CD4-positive, alpha-beta T cell treated with Interleukin-15 for 4 hours (primary cell): Measurements from ENCODE around the gene GPI.
"Not testable (repeated sequence)": the region's sequence is repeated elsewhere in the genome, so short reads cannot be mapped to it uniquely, and the experiment has no call there.

Experiments used
- DNase-seq: peaks from one replicate; pipeline ENCODE4 v3.0.0-alpha.2; 2020; ENCODE audit warnings: low spot score

The GPI gene

DNA sequence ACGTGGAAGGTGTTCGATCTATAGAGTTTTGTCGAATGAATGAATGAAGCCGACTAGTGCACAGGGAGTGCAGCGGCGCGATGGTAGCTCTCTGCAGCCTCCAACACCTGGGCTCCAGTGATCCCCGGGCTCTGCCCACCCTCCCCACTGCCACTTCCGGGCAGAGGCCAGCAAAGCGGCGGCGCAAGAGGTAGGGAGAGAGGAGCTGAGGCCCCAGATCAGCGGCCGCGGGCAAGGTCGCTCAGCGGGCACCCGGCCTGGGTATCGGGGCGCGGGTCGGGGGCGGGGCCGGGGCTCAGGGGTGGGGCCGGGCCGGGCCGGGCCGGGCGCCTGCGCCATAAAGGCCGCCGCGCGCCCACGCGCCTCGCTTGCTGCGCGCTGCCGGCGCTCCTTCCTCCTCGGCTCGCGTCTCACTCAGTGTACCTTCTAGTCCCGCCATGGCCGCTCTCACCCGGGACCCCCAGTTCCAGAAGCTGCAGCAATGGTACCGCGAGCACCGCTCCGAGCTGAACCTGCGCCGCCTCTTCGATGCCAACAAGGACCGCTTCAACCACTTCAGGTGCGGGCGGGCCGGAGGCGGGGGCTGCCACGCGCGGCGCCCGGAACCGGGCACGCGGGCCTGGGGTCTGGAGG, at the start of gene GPI:
GPI (plus strand) TSS at position 367 of the 633 bp plus-strand sequence; CDS start at position 438, 71 bp downstream.
- DNase-seq, result peak; percentile 56

DNA sequence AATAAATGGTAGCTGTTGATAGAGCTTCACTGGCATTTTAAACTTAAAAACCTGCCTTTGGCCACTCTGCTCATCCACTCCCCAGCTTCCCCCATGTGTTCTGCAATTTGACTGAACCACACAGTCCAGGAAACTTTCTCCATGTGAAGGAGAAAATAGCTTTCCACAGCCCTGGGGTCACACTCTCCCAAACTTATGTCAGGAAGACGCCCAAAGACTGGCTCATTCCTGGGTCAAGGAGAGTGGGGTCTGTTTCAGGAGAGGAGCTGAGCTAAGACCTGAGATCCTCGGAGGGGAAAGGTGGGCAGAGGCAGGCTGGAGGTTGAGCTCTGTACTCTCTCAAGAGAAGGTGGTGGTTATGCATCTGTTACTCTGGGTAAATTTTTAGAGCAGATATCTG, 48.7 kb upstream of the GPI start:
- no peak for DNase-seq

DNA sequence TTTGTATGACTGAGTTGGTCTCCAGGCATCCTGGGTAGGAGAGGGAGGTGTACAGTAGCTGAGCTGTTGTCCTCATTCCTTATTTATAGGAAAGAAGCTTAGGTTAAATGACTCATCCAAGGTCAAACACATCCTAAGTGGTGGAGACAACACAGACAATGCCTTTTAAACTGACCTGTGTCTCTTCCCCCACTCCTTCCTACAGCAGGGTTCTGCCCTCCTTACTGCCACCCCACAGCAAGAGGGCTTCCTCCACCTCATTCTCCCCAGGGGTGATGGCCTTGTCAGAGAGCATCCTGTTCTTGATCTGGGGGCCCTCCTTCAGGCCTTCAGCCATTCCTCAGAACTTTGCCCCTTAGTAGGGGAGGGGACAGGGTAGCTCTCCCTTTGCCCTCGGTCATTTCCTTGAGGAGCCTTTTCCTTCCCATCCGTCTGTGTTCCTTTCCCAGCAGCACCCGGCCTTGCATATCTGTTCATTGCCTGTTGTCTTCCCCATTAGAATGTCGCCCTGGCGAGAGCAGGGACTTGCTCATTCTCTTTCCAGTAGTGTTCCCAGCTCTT, 48.2 kb upstream of the GPI start:
- DNase-seq, result no peak

DNA sequence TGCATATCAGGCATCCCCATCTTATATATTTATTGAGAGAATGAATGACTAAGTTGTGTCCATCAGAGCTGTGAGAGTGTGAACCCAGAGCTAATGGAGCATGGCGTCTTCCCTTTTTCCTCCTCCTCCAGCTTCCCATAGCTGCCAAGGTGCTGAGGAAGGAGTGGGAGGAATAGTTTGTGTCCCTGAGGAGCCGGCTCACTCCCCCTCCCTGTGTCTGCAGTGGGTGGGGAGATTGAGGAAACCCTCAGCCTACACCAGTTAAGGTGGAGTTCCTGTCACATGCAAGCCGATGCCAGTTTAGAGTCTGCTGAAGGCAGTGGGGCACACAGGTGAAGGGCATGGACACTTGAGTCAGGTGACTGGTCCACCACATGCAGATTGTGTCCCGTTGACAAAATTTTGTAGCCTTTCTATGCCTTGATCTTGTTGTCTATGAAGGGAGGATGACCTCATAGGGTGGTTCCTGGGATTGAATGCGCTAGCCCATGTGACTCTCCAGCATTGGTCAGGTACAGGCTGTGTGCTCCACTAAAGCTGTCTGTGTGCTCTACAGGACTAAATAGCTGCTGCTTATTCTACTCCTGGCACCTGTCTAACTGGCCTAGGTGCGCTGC, 47.6 kb upstream of the GPI start:
- peak; percentile 27 for DNase-seq

DNA sequence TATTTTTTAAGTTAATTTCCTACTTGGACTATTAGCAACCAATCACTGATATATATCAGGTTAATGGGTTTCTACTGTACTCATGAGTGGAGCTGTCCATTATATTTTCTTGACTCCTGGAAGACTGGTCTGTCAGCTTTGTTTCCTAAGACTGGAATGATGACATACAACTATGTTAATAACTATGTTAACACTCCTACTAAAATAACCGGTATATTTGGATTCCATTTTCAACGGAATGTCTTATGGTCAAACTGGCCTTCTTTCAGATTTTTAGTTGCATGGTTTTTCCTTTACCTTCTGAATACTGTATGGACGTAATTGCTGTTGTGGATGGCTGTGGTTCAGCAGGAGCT, 45.8 kb upstream of the GPI start:
- no peak for DNase-seq

DNA sequence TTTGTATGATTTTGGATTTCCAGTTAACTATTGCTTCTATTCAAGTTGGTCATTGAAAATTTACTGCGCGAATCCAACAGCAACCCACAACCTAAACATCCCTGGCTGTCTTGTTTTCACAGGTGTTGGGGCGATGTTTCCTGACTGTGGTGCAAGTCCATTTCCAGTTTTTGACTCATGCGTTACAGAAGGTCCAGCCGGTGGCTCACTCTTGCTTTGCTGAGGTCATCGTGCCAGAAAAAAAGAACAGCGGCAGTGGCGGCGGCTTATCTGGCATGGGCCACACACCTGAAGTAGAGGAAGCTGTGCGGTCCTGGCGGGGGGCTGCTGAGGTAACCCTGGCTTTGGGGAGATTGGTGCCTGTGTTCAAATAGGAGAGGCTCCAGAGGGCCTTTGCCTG, 45.2 kb upstream of the GPI start:
- DNase-seq, result no peak

DNA sequence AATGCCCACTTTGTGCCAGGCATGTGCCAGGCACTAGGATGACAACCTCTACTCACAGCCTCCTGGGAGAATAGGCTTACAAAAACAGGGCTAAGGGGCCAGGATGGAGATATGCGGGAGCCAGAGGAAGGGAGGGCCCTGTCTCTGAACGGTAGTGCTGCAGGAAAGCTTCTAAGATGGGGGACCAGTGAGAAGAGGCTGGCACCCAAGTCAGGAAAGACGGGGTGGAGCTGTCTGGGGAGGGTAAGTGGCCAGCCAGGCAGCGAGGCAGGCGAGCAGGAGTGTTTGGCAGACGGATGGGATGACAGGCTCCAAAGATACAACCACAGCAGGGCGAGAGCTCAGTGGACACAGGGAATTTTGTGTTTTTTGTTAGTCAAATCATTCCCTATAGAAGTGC, 44.7 kb upstream of the GPI start:
- no peak for DNase-seq

DNA sequence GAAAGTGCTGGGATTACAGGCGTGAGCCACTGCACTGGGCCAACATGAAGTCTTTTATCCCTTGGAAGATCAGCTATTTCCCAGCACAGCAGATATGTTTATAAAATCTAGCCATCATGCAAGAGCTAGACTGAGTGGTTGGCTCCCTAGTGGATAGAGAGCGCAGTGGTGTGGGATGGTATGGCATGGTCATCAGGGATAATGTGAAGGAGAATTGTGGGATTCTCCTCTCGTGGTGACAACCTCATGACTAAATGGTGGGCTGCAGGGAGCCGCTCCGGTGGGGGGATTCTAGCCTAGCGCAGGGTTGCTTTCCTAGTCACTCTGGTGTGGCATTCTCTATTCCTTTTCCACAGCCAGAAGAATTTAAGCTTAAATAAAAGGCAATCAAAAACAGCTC, 43.3 kb upstream of the GPI start:
- no peak for DNase-seq

DNA sequence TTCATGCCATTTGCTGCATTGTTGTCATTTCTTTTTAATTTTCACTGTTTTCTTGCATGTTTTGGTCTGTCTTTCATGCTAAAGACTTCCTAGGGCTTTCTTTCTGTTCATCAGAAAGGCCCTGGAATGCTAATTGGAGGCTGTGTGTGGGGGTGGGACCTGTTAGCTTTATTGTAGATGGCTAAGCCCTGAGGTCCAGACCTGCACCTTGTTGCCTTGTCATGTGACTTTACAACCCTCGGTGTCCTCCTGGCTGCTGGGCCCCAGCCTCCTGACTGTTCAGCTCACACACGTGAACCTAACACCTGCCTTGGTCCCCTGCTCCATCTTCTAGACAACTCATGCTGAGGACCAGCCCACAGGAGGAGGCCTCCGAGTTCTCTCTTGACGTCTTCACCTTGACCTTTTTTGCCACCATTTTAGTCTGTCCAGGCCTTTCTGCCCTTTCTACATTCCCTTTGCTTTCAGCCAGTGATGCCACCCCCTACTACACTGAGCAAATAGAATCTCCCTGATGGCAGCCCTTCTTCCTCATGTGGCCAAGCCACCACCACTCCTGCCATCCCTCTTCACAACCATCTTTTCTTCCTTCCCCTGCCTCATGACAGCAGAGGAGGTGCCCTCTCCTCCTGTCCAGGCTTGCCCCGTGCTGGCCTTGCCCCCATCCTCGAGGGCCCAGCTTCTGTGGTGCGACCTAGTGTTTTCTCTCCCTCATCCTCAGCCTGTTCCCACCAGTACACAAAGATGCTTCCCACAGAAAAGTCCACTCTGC, 41.4 kb upstream of the GPI start:
- DNase-seq, result no peak

DNA sequence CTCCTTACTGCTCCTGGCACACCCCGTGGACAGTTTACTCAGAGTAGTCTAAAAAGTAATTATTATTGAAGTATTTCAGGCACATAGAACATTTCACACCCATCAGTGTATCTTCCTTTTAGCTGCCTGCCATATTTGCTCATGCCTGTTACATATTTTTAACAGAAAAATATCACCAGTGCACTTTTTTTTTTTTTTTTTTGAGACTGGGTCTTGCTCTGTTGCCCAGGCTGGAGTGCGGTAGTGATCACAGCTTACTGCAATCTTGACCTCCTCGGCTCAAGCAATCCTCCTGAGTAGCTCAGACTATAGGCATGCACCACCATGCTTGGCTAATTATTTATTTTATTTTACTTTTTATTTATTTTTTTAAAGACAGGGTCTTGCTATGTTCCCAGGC, 40.7 kb upstream of the GPI start:
- DNase-seq, result no peak

DNA sequence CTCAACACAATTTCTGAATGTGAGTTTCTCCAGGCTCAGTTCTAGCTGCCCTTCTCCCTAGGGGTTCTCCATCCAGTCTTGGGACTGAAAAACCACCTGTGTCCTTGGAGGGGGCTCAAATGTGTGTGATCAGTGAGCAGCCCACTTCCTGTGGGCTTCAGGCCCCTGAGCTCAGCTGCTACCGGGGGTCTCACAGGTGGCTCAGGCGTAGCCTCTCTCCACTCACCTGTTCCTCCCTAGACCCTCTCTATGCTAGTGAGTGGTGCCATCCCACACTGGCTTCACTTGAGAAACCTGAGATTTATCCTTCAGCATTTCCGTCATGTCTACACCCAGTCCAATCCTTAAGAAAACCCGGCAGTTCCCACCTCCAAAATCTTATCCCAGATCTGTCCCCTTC, 39.8 kb upstream of the GPI start:
- no peak for DNase-seq

DNA sequence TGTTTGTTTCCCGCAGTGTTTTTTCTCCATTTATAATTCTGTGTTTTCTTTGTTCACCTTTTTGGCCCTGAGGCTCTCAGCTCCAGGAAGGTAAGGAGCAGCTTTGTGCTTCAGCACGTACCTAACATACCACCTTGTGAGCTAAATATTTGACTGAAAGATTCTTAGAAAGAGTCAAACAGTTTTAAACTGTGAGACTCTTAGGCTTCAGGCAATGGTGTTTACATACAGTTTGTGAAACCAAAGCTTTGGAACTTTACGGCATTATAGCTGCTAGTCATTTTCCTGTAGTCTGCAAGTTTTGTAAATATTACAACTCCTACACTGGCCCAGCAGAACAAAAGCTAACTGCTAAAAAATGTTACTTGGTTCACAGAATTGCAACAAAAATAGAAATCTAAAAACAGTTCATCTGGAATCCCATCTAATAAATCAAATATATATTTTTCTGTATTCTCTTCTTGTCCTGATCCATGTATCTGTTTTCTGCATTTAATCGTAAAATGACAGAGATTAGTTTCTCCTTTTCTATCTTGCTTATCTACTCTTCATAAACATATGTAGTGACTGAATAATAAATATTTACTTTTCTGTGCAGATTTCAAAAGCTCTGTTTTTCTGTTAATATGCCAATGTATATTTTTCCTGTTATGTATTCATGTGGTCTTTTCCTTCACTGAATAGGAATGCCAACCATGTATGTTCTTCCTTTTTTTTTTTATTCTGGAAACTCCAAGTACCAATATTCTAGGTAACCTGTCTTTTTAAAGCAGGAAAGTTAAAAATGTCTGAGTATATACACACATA, 38.8 kb upstream of the GPI start:
- DNase-seq, result no peak

DNA sequence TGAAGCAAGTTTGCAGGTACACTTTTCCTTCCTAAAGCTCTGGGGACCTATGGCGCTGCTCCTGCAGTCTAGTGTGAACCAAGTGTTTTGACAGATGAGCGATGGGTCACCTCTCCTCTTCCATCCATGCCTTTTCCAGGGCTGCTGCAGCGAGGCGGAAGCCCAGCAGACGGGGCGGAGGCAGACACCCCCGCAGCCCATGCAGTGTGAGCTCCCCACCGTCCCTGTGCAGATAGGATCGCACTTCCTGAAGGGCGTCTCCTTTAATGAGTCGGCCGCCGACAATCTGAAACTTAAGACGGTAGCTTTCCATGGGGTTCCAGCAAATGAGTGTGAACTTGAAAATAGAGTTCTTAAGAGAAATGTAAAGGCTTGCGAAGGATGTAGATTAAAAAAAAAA, 37.1 kb upstream of the GPI start:
- no peak for DNase-seq

DNA sequence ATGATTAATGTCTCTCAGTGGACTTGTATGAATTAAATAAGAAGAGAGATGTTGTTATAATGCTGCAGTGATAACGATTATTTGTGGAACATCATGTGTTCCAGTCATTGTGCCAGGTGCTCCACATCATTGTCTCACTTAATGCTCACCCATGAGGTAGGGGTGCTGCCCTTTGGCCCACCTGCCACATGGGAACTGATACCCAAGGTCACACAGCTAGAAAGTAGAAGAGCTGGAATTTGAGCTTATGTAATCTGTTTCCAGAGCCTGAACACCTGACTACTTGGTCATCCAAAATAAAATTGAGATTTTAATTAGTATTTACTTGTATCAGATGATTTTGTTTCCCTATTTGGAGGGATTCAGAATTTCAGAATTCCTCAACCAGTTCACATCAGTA, 36.0 kb upstream of the GPI start:
- no peak for DNase-seq

DNA sequence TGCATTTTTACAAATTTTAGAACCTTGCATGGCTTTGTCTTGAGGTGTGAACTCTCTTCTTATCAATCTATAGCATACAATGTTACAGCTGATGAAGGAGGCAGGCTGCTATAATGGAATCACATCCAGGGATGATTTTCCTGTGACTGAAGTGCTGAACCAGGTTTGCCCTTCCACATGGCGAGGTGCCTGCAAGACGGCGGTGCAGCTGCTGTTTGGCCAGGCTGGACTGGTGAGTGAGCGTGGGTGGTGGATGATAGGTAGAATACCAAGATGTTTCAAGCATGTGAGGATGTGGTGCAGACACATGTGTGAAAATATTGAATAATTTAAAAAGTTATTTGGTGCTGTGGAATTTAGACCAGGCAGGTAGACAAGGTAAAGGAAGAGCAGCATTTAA, 34.9 kb upstream of the GPI start:
- DNase-seq, result no peak

DNA sequence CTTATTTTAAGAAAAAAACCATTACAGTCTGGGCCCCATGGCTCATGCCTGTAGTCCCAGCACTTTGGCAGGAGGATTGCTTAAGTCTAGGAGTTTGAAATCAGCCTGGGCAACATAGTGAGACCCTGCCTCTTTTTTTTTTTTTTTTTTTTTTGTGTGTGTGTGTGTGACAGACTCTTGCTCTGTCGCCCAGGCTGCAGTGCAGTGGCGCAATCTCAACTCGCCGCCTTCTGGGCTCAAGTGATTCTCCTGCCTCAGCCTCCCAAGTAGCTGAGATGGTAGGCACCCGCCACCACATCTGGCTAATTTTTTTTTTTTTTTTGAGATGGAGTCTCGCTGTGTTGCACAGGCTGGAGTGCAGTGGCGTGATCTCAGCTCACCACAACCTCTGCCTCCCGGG, 34.4 kb upstream of the GPI start:
- DNase-seq, result not testable (repeated sequence)

DNA sequence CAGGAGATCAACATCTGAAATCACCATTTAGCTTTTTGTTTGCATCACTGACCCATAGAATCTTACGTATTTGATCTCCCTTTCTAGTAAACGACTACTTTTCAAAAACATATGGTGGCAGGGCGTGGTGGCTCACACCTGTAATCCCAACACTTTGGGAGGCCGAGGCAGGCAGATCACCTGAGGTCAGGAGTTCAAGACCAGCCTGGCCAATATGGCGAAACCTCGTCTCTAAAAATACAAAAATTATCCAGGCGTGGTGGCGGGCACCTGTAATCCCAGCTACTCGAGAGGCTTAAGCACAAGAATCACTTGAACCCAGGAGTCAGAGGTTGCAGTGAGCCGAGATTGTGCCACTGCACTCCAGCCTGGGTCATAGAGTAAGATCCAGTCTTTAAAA, 33.4 kb upstream of the GPI start:
- DNase-seq, result not testable (repeated sequence)

DNA sequence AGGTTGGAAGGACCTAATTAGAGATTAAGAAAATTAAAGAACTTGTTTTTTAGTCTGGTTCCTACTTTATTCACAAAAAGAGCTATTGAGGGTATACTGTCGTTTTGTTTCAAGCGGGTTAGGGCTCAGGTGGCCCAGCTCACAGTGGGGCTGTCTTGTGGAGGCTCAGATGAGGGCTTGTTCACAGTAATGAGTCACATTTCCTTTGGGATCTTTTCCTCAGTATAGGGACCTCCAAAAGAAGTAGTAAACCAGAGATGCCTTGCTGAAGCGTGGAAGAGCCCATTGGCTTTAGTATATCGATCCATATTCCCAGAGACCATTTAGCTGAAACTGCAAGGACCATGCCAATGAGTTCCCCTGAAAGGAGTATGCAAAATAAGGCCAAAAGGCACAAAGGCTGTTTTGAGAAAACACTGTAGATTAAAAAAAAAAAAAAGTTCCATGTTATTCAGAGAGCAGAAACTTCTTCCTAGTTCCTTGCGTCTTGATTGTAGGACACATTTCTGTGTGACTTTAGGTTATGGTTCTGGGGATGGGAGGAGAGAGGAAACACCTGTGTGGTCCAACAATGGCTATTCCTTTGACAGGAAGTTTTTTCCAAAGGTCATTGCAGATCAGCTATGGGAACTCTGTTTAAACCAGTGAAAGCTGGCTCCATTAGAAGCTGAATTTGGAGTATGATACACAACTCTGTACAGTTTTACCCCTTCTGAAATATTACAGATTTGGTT, 32.8 kb upstream of the GPI start:
- no peak for DNase-seq

DNA sequence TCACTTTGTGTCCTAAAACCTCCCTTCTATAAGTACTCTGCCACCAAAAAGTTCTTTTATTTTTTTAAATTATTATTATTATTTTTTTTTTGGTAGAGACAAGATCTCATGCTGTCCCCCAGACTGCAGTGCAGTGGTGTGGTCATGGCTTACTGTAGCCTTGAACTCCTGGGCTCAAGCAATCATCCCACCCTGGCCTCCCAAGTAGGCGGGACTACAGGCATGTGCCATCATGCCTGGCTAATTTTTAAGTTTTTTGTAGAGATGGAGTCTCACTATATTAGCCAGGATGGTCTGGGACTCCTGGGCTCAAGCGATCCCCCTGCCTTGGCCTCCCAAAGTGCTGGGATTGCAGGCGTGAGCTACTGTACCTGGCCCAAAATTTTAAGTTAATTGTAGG, 29.1 kb upstream of the GPI start:
- DNase-seq, result no peak

DNA sequence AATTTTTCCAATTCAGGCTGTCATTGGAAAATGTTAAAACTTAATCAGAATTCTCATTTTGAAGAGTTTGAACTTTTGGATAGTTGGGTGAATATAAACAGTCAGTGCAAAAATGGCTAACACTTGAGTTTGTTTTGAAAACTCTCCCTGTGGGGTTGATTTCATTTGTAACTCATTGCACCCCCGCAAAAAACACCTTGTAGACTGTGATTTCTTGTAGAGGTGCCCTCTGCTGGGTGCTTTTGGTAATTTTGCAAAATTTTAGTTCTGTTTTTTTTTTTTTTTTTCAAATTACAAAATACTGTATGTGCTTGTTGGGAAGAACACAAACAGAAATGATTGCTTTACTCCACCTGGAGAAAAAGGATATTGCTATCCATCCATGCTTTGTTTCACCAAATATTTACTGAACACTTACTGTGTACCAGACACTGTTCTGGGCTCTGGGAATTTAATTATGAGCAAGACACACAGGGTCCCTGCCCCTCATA, 28.2 kb upstream of the GPI start:
- DNase-seq, result peak; percentile 53

DNA sequence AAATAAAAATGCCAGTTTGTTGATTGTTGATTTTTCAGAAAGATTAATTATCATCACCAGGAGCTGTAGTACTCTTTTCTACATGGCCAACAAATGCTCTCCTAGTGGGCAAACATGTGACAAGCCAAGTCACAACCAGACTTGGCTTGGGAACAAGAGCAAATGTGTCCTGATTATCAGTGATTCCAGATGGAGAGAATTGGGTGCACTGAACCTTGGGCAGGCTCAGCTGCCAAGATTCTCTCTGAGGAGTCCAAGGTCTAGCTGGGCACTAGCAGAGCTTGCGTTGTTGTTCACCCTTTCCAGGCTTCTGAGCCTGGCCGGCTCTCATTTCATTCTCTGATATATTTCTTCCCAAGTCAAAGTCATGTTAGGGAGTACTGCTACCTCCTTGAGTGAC, 27.3 kb upstream of the GPI start:
- no peak for DNase-seq
